GM23338 (cell line): ENCODE results near the gene FAT1. TPM values are rescaled to one million over a fixed set of nuclear protein-coding genes. Genes with fewer than 3 reads are reported as not detected.

Experiments used
- ATAC-seq: fragments of 200-7000 bp; cut with Tn5 transposase; 3 replicates; pipeline ENCODE4 v1.9.1; 2020
- DNase-seq: peaks from one replicate; pipeline ENCODE4 v3.0.0-alpha.2; 2015; ENCODE audit warnings: low spot score
- H2AFZ ChIP-seq: fragments of 200-600 bp; sonication (generic); 2 replicates; pipeline ENCODE4 v1.8.0; 2016; ENCODE audit warnings: antibody characterized with exemption, mild to moderate bottlenecking, moderate library complexity
- H3F3A ChIP-seq: fragments of 200-600 bp; sonication (generic); replicated peaks from 2 replicates; pipeline ENCODE4 v1.8.0; 2017; ENCODE audit warnings: antibody characterized with exemption, mixed run types, low read depth
- H3K27ac ChIP-seq: fragments of 200-600 bp; sonication (generic); 2 replicates; pipeline ENCODE4 v1.6.1; 2016; ENCODE audit warnings: low read depth
- H3K27me3 ChIP-seq: fragments of 200-600 bp; sonication (generic); 2 replicates; pipeline ENCODE4 v1.8.0; 2016; ENCODE audit warnings: mild to moderate bottlenecking, mixed run types, moderate library complexity; ENCODE audit not compliant: insufficient read depth
- H3K36me3 ChIP-seq: fragments of 200-600 bp; sonication (generic); 2 replicates; pipeline ENCODE4 v1.8.0; 2016; ENCODE audit warnings: mild to moderate bottlenecking; ENCODE audit not compliant: insufficient read depth
- H3K4me1 ChIP-seq: fragments of 200-600 bp; sonication (generic); 2 replicates; pipeline ENCODE4 v1.8.0; 2016; ENCODE audit warnings: mild to moderate bottlenecking, moderate library complexity; ENCODE audit not compliant: insufficient read depth
- H3K4me2 ChIP-seq: fragments of 200-600 bp; sonication (generic); 2 replicates; pipeline ENCODE4 v1.7.1; 2017; ENCODE audit warnings: mixed run types
- H3K4me3 ChIP-seq: fragments of 200-600 bp; sonication (generic); 2 replicates; pipeline ENCODE4 v1.6.1; 2016; ENCODE audit warnings: mixed run types
- H3K79me2 ChIP-seq: fragments of 200-600 bp; sonication (generic); replicated peaks from 2 replicates; pipeline ENCODE4 v1.8.0; 2017; ENCODE audit warnings: mild to moderate bottlenecking; ENCODE audit not compliant: insufficient read depth
- H3K9me2 ChIP-seq: fragments of 200-600 bp; sonication (generic); 2 replicates; pipeline ENCODE4 v1.8.0; 2017; ENCODE audit not compliant: insufficient read depth
- H4K20me1 ChIP-seq: fragments of 200-600 bp; sonication (generic); replicated peaks from 2 replicates; pipeline ENCODE4 v1.8.0; 2017; ENCODE audit warnings: mild to moderate bottlenecking; ENCODE audit not compliant: insufficient read depth
- H3K27ac Mint-ChIP-seq: 2 replicates; pipeline ENCODE4 v1.8.0; 2020; ENCODE audit warnings: inconsistent platforms, mild to moderate bottlenecking, moderate library complexity, mixed read lengths
- H3K27me3 Mint-ChIP-seq: 3 replicates; pipeline ENCODE4 v1.8.0; 2022; ENCODE audit warnings: low read depth, mild to moderate bottlenecking, moderate library complexity, mixed read lengths, inconsistent platforms; ENCODE audit not compliant: insufficient read depth, poor library complexity
- H3K36me3 Mint-ChIP-seq: 3 replicates; pipeline ENCODE4 v1.8.0; 2021; ENCODE audit warnings: low read depth, mild to moderate bottlenecking, inconsistent platforms, moderate library complexity, mixed read lengths
- H3K4me1 Mint-ChIP-seq: 3 replicates; pipeline ENCODE4 v1.8.0; 2020; ENCODE audit warnings: mild to moderate bottlenecking, inconsistent platforms, mixed read lengths
- H3K4me3 Mint-ChIP-seq: 3 replicates; pipeline ENCODE4 v1.8.0; 2021; ENCODE audit warnings: moderate library complexity, mild to moderate bottlenecking, inconsistent platforms, mixed read lengths
- H3K9me3 Mint-ChIP-seq: 3 replicates; pipeline ENCODE4 v1.8.0; 2020; ENCODE audit warnings: moderate library complexity, mild to moderate bottlenecking, inconsistent platforms, mixed read lengths
- CREB1 ChIP-seq: fragments of 250-450 bp; sonication (Bioruptor Pico); IDR thresholded peaks from 2 replicates; pipeline ENCODE4 v1.5.0; 2020; ENCODE audit warnings: low read depth, mild to moderate bottlenecking, moderate library complexity
- CTCF ChIP-seq, 2 experiments: fragments of 200-600 bp in 1 of 2; sonication (generic) in 1 of 2; conservative IDR thresholded peaks; 2 replicates each; pipeline versions ENCODE4 v1.5.1 to v1.6.1; 2016 to 2017; ENCODE audit warnings: antibody characterized with exemption in 2 of 2, low read depth in 2 of 2, mild to moderate bottlenecking in 2 of 2, moderate library complexity in 1 of 2
- EZH2 ChIP-seq: fragments of 200-600 bp; sonication (generic); IDR thresholded peaks from one replicate; pipeline ENCODE4 v1.8.0; 2017; ENCODE audit warnings: antibody characterized with exemption, mild to moderate bottlenecking, low read depth; ENCODE audit not compliant: unreplicated experiment
- EZH2phosphoT487 ChIP-seq: fragments of 200-600 bp; sonication (generic); IDR thresholded peaks from one replicate; pipeline ENCODE4 v1.8.1; 2018; ENCODE audit warnings: antibody characterized with exemption; ENCODE audit not compliant: unreplicated experiment
- JUNB ChIP-seq: IDR thresholded peaks from one replicate; pipeline ENCODE4 v1.6.1; 2016; ENCODE audit warnings: antibody characterized with exemption; ENCODE audit not compliant: unreplicated experiment
- NANOG ChIP-seq: IDR thresholded peaks from 2 replicates; pipeline ENCODE4 v1.6.1; 2016; ENCODE audit warnings: antibody characterized with exemption, borderline replicate concordance
- POLR2AphosphoS5 ChIP-seq: IDR thresholded peaks from 2 replicates; pipeline ENCODE4 v1.6.1; 2016; ENCODE audit warnings: antibody characterized with exemption, low read depth
- REST ChIP-seq: IDR thresholded peaks from one replicate; pipeline ENCODE4 v1.6.1; 2018; ENCODE audit warnings: antibody characterized with exemption; ENCODE audit not compliant: unreplicated experiment
- STAT1 ChIP-seq: IDR thresholded peaks from one replicate; pipeline ENCODE4 v1.6.1; 2016; ENCODE audit warnings: antibody characterized with exemption; ENCODE audit not compliant: unreplicated experiment
- ZNF114 ChIP-seq: fragments of 250-450 bp; sonication (Bioruptor Pico); IDR thresholded peaks from 2 replicates; pipeline ENCODE4 v1.5.0; 2020; ENCODE audit warnings: mild to moderate bottlenecking, moderate library complexity
- ZNF331 ChIP-seq: fragments of 250-450 bp; sonication (Bioruptor Pico); IDR thresholded peaks from 2 replicates; pipeline ENCODE4 v1.5.0; 2020; ENCODE audit warnings: low read depth, mild to moderate bottlenecking, moderate library complexity
- polyA plus RNA-seq: library from polyadenylated mRNA; unstranded; fragments of >200 nt; fragmentation: Nextera tagmentation; extraction: Ambion mirVana; gene quantifications from 2 replicates; pipeline ENCODE4 v1.2.1, GENCODE V29; 2016
- total RNA-seq: library from RNA; depleted of rRNA; stranded (reverse); fragments of >200 nt; shearing (Covaris generic); gene quantifications from 2 replicates; pipeline ENCODE4 v1.2.3, GENCODE V29; 2014

Gene FAT1
- total and polyA plus RNA-seq, 2 experiments from 2014 or later, result 37.6 to 137 TPM

- H3K27me3 Mint-ChIP-seq, result peaks cover 3% of the 10 kb centered on the region
- Histone ChIP-seq H3K4me1 (peaks cover 35% of the 10 kb centered on the region), H3K27ac (no peak overlapping the region), H3K27me3 (no peaks in the 10 kb centered on the region), H4K20me1 (peaks cover 6% of the 10 kb centered on the region; the same call in 1 of the 2 replicates), H2AFZ (no peak overlapping the region), H3F3A (no peaks in the 10 kb centered on the region), H3K9me2 (no peaks in the 10 kb centered on the region), H3K4me3 (no peak overlapping the region), H3K4me2 (no peak overlapping the region), H3K36me3 (no peaks in the 10 kb centered on the region; the same call in 1 of the 2 replicates), H3K79me2 (peaks cover 64% of the 10 kb centered on the region)
- peaks cover 36% of the 10 kb centered on the region for H3K4me1 Mint-ChIP-seq
- ATAC-seq (no peak), DNase-seq (no peak)
- H3K27ac Mint-ChIP-seq, result no peak overlapping the region
- H3K9me3 Mint-ChIP-seq, result no peaks in the 10 kb centered on the region
- H3K36me3 Mint-ChIP-seq, result peaks cover 22% of the 10 kb centered on the region
- TF ChIP-seq JUNB (no peak), CREB1 (CRISPR knock-in tag) (no peak), REST (no peak), EZH2 (no peak), ZNF114 (CRISPR knock-in tag) (no peak), POLR2AphosphoS5 (no peak), NANOG (no peak), ZNF331 (no peak)
- no peak overlapping the region for H3K4me3 Mint-ChIP-seq
Measured at GRCh38 chr4:186666750-186667149, 56.9 kb downstream of the FAT1 start.

GRCh38 chr4:186666252-186666651, 57.4 kb downstream of the FAT1 start:
- Histone ChIP-seq H3K27ac (no peak overlapping the region), H2AFZ (no peak overlapping the region), H3K36me3 (peaks cover 1% of the 10 kb centered on the region; the same call in 1 of the 2 replicates), H4K20me1 (peaks cover 6% of the 10 kb centered on the region; the same call in 1 of the 2 replicates), H3K79me2 (peaks cover 64% of the 10 kb centered on the region), H3K9me2 (no peaks in the 10 kb centered on the region), H3K4me3 (no peak overlapping the region), H3F3A (no peaks in the 10 kb centered on the region), H3K4me1 (peaks cover 32% of the 10 kb centered on the region), H3K4me2 (no peak overlapping the region), H3K27me3 (no peaks in the 10 kb centered on the region)
- DNase-seq, result no peak
- Mint-ChIP-seq H3K4me3 (no peak overlapping the region), H3K27ac (peak overlapping the region; percentile 13), H3K27me3 (peaks cover 3% of the 10 kb centered on the region), H3K36me3 (peaks cover 27% of the 10 kb centered on the region), H3K4me1 (peaks cover 36% of the 10 kb centered on the region), H3K9me3 (no peaks in the 10 kb centered on the region)
- ATAC-seq, result no peak
- no peak for TF ChIP-seq REST
- no peak for TF ChIP-seq ZNF114 (CRISPR knock-in tag)
- no peak for TF ChIP-seq EZH2phosphoT487
- TF ChIP-seq STAT1, result no peak
- no peak for TF ChIP-seq CREB1 (CRISPR knock-in tag)
- TF ChIP-seq EZH2, result no peak
- TF ChIP-seq JUNB, result no peak
- TF ChIP-seq NANOG, result no peak
- TF ChIP-seq CTCF (conservative IDR thresholded peaks at IDR 0.05; ENCODE audit: low read depth in 2 of 2), result no peak
